ENCODE measurements around the gene VPREB3.

- no peak for TF ChIP-seq CTCF (IDR thresholded peaks at IDR 0.05)
- no peak for TF ChIP-seq EP300 (IDR thresholded peaks at IDR 0.05)
- TF ChIP-seq POLR2A (IDR thresholded peaks at IDR 0.05): no peak
- no peak for TF ChIP-seq POLR2AphosphoS5 (IDR thresholded peaks at IDR 0.05)
Observed at GRCh38 chr22:23779083-23779482, 24.9 kb upstream of the VPREB3 start.

Data from stomach (tissue), 4 donors.